ENCODE results near the gene PABPN1L.

Gene PABPN1L

GRCh38 chr16:88866151-88866920 lies at the start of gene PABPN1L:
Gene PABPN1L, minus strand, starts transcription at chr16:88866660. Its CDS starts 54 bp downstream, at chr16:88866606.
- DNase-seq, result no peak

DNA sequence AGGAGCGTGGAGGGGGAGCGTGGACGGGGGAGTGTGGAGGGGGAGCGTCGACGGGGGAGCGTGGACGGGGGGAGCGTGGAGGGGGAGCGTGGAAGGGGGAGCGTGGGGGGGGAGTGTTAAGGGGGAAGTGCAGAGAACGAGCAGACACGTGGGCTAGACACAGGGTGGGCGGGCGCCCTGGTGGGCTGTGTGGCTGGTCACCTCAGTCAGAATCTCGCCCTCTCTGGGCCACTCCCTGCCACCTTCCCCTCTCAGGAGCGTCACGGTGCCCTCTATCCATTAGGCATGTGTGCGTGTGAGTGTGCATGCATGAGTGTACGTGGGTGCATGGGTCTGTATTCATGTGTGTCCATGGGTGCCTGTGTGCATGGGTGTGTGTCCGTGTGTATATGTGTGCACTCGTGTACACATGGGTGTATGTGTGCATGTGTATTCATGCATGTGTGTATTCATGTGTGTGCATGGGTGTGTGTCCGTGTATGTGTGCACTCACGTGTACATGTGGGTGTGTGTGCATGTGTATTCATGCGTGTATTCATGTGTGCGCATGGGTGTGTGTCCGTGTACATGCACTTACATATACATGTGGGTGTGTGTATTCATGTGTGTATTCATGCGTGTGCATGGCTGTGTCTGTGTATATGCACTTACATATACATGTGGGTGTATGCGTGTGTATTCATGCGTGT lies 49.3 kb upstream of the PABPN1L start:
- no peak for DNase-seq

- DNase-seq, result no peak
Observed at GRCh38 chr16:88914750-88915368, 48.4 kb upstream of the PABPN1L start.

GRCh38 chr16:88913870-88914269 lies 47.4 kb upstream of the PABPN1L start:
- DNase-seq, result no peak

DNA sequence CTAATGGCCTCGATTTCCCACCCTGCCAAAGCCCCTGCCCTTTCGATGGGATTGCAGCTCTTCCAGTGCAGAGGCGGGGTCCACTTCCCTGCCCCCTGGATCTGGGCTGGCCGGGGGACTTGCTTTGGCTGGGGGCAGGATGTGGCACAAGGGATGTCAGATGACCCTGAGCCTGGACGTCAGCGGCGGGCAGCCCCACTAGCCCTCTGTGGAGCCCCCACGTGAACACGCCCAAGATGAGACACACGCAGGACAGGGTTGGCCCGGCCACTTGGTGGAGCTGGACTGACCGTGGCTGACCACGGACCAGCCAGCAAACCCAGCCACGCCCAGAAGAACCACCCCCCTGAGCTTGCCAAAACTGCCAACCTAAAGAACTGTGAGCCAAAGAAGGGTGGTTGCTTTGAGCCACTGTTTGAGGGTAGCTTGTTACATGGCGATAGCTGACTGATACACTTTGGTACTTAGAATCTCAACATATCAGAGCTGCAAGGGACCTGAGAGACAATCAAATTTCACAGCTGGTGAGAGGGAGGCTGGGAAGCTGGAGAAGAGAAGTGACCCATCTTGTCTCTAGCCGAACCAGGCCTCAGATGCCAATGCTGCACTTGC lies 46.6 kb upstream of the PABPN1L start:
- DNase-seq, result no peak

DNA sequence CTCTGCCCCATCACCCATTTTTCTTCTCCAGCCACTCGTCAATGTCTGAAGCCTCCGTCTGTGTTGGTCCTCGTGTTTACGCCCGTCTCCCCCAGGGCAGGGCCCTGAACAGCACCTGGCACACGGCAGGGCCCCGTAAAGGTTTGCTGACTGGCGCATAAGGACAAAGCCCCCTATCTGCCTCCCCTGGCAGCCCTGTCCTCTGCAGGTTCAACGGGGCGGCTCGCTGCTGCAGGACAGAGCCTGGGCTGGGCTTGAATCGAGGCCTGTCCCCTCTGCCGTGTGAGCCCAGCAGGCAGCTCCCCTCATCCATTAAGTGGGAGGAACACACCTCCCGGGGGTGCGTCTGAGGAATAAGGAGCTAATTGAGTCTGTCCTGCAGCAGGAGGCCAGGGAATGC lies 46.1 kb upstream of the PABPN1L start:
- DNase-seq, result no peak

GRCh38 chr16:88911946-88912310 lies 45.5 kb upstream of the PABPN1L start:
- DNase-seq, result no peak

GRCh38 chr16:88911136-88911945 lies 44.9 kb upstream of the PABPN1L start:
- DNase-seq, result no peak

- no peak for DNase-seq
Observed at GRCh38 chr16:88910284-88911135, 44.0 kb upstream of the PABPN1L start.

- DNase-seq, result no peak
Observed at GRCh38 chr16:88909431-88910210, 43.2 kb upstream of the PABPN1L start.

GRCh38 chr16:88908307-88908706 lies 41.8 kb upstream of the PABPN1L start:
- no peak for DNase-seq

DNA sequence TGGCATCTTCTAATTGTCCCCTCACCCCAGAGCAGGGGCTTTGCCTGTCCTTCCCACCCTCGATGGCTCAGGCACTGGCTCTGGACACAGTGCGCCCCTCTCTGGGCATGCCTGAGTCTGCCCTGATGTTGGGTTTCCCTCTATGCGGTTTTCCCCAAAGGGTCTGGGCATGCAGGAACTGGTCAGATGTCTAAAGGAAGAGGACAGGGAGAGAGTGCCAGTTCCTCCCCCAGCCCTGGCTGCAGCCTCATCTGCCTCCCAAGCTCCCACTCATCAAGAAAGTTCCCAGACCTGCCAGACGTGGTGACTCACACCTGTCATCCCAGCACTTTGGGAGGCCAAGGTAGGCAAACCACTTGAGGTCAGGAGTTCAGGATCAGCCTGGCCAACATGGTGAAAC lies 41.3 kb upstream of the PABPN1L start:
- no peak for DNase-seq

GRCh38 chr16:88906535-88907105 lies 40.2 kb upstream of the PABPN1L start:
- DNase-seq, result no peak

DNA sequence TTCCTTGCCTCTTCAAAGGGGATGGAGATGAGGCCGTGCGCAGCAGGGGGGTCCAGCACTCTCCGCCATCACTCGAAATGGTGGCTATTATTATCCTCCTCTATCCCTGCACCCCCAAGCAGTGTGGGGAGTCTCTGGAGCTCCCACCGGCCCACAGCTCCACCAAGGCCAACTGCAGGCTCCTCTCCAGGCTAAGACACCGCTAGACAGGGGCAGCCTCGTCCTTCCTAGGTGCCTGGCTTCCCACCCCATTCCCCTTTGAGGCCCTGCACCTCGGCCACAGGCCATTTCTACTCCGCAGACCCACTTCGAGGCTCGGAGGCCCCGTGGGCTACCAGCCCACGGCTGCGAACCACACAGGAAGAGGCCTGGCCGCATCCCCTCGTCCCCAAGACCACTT lies 39.6 kb upstream of the PABPN1L start:
- DNase-seq, result no peak

GRCh38 chr16:88905563-88905962 lies 39.1 kb upstream of the PABPN1L start:
- DNase-seq, result no peak

- no peak for DNase-seq
Observed at GRCh38 chr16:88904676-88905365, 38.4 kb upstream of the PABPN1L start.

DNA sequence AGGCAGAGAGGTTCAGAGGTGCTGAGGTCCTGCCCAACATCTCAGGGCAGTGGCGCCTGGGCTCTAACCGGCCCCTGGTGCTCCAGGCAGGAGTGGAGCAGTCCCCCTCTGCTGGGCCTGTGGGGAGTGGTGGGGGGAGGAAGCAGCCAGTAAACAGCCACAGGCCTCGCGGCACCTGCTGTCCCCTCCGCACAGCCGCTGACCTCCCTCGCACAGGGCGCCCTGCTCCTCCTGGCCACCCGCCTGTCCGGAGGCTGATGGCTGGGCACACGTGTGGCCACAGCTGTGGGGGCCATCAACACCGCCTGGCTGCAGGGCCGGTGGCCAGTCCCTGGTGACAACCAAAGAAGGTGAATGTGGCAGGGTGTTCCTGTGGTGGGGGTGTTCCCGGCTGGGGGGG lies 36.8 kb upstream of the PABPN1L start:
- no peak for DNase-seq

GRCh38 chr16:88902744-88903143 lies 36.3 kb upstream of the PABPN1L start:
- DNase-seq, result no peak

DNA sequence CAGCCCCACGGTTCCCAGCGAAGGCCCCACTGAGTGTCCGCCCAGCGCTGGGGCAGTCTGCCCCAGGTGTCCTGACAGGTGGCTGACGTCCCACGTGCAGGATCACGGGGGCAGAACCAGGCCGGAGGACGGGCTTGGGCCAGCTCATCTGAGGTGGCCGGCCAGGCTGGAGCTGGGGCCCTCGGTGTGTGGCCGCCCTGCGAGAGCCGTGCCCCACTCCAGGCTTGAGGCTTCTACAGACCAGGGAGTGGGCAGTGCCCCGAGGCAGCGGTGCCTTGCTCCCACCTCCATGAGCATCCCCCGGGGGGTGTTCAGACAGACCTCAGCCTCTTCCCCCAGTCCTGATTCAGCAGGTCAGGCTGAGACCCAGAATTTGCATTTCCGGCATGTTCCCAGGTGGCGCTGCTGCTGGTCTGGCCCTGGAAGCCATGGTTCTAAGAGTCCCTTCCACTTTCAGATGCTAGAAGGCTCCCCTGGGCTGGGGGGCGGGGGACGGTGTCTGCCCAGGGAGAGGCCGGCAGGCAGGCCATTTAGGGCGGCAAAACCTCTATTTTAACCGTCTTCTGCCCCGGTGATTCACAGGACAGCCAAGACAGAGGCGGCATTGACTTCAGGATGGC lies 35.4 kb upstream of the PABPN1L start:
- no peak for DNase-seq

DNA sequence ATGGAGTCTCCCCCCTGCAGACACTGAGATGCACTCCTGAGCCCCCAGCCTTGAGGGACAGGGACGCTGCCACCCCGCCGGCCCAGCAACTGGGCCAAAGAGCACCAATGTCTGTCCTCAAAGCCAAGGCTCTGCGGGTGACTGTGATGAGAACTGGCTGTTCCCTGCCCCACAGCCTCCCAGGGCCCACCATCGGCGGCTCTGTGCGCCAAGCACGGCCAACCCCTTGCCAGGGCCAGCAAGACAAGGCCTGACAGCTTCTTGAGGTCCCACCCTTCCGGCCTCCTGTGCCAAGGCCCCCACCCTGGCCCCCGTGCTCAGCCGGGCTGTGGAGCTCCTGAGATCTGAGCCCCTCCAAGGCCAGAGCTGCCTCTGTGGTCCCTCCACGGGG lies 34.2 kb upstream of the PABPN1L start:
- DNase-seq, result no peak

Data from retina (tissue), 1 donor.